Left lung (tissue), 10 donors: ENCODE measurements around the gene ABRACL. TPM values are rescaled to one million over a fixed set of nuclear protein-coding genes. Genes with fewer than 3 reads are reported as not detected.
A peak's percentile ranks its signal among the peaks of the same experiment; 100 is the strongest.

ENCODE experiments used
- ATAC-seq: fragments of 200-7000 bp; cut with Tn5 transposase; one replicate; pipeline ENCODE4 v1.9.1; 2020; ENCODE audit warnings: moderate library complexity
- DNase-seq, 4 donors: peaks; one replicate each; pipeline ENCODE4 v3.0.0-alpha.2; 2013 to 2020
- H3K27ac ChIP-seq, 2 donors: fragments of 200-600 bp; sonication (generic) in 1 of 2; one replicate each; pipeline versions ENCODE4 v1.5.0 to v1.8.0; 2020 to 2021
- H3K27me3 ChIP-seq, 2 donors: fragments of 200-600 bp; sonication (generic) in 1 of 2; one replicate each; pipeline versions ENCODE4 v1.5.0 to v1.8.0; 2020 to 2021
- H3K36me3 ChIP-seq, 2 donors: fragments of 200-600 bp; sonication (generic) in 1 of 2; one replicate each; pipeline versions ENCODE4 v1.5.0 to v1.8.0; 2020 to 2021
- H3K4me1 ChIP-seq, 2 donors: fragments of 200-600 bp; one replicate each; pipeline ENCODE4 v1.8.0; 2021
- H3K4me3 ChIP-seq, 2 donors: fragments of 200-600 bp; sonication (generic) in 1 of 2; one replicate each; pipeline versions ENCODE4 v1.5.0 to v1.8.0; 2020 to 2021; ENCODE audit warnings: mild to moderate bottlenecking in 1 of 2
- H3K9me3 ChIP-seq, 2 donors: fragments of 200-600 bp; sonication (generic) in 1 of 2; one replicate each; pipeline versions ENCODE4 v1.5.0 to v1.8.0; 2020 to 2021
- intact Hi-C, 2 donors: fragments of 100-400 bp; cut with DNase I; formaldehyde crosslinking; loops; one replicate each; pipeline versions ENCODE4 v1.11.2 to v1.14.2; 2022
- polyA plus RNA-seq, 6 donors: library from polyadenylated mRNA; unstranded; fragments of 120-200 nt; gene quantifications; one replicate each; pipeline ENCODE4 v1.2.1, GENCODE V29; 2013; ENCODE audit not compliant: insufficient read length in 6 of 6
- total RNA-seq, 2 donors: library from RNA; stranded (reverse); fragmentation: NEBNext Ultra II Directional; extraction: Animal tissue kit (Norgen Biotek cat#: 25700); gene quantifications; one replicate each; pipeline ENCODE4 v1.2.1, GENCODE V29; 2021
- TF ChIP-seq, protein P1 (sequence below), 2 donors: fragments of 200-600 bp; sonication (generic) in 1 of 2; IDR thresholded peaks; one replicate each; pipeline versions ENCODE4 v1.5.0 to v1.8.0; 2021; ENCODE audit warnings: antibody characterized with exemption in 2 of 2
- donor health status: DM: no; HTN: yes; CAD: no.
- donor health status: DM: no; HTN: no; CAD: no.

Gene ABRACL
- total and polyA plus RNA-seq, 8 donors = 26.0 to 40.2 (median 30.2) TPM

GRCh38 chr6:138999949-139000725, 28.4 kb upstream of the ABRACL start:
- TF ChIP-seq, protein P1, sequence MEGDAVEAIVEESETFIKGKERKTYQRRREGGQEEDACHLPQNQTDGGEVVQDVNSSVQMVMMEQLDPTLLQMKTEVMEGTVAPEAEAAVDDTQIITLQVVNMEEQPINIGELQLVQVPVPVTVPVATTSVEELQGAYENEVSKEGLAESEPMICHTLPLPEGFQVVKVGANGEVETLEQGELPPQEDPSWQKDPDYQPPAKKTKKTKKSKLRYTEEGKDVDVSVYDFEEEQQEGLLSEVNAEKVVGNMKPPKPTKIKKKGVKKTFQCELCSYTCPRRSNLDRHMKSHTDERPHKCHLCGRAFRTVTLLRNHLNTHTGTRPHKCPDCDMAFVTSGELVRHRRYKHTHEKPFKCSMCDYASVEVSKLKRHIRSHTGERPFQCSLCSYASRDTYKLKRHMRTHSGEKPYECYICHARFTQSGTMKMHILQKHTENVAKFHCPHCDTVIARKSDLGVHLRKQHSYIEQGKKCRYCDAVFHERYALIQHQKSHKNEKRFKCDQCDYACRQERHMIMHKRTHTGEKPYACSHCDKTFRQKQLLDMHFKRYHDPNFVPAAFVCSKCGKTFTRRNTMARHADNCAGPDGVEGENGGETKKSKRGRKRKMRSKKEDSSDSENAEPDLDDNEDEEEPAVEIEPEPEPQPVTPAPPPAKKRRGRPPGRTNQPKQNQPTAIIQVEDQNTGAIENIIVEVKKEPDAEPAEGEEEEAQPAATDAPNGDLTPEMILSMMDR (IDR thresholded peaks at IDR 0.05) = no peak
- intact Hi-C loops = no loop called here
- no peaks in the 10 kb centered on the region for H3K27me3 ChIP-seq
- no peak overlapping the region for H3K4me3 ChIP-seq
- no peaks in the 10 kb centered on the region for H3K9me3 ChIP-seq
- no peaks in the 10 kb centered on the region for H3K36me3 ChIP-seq
- no peak overlapping the region for H3K27ac ChIP-seq
- DNase-seq (no peak), ATAC-seq (peak; percentile 58)
- H3K4me1 ChIP-seq = no peaks in the 10 kb centered on the region

DNA sequence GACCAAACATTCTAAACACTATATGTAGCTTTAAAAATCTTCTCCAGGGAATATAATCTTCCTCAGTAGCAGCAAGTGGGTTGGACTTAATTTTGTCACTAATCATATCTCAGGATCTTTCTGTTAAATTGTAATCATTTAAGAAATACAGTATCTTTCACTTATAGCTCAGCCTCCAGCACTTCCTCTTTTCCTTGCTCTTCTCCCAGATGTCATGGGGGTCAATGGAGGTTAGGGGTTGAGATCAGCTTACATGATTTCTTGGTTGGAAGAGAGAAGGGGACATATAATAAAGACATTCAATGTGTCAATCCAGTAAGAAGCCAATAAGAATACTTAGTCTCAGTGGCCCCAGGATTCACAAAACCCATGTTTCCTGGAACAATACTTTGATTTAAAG, 24.8 kb upstream of the ABRACL start:
- H3K36me3 ChIP-seq = no peaks in the 10 kb centered on the region
- H3K27me3 ChIP-seq = no peaks in the 10 kb centered on the region
- no peak for ATAC-seq
- intact Hi-C loops = no loop called here
- H3K4me1 ChIP-seq = no peaks in the 10 kb centered on the region
- no peak for DNase-seq
- no peak overlapping the region for H3K4me3 ChIP-seq
- no peaks in the 10 kb centered on the region for H3K9me3 ChIP-seq
- no peak overlapping the region for H3K27ac ChIP-seq
- TF ChIP-seq, protein P1 (IDR thresholded peaks at IDR 0.05) = no peak

GRCh38 chr6:139006477-139006876, 22.1 kb upstream of the ABRACL start:
- no peaks in the 10 kb centered on the region for H3K4me1 ChIP-seq
- no peaks in the 10 kb centered on the region for H3K9me3 ChIP-seq
- no peaks in the 10 kb centered on the region for H3K36me3 ChIP-seq
- intact Hi-C loops = no loop called here
- no peak for DNase-seq
- no peak overlapping the region for H3K4me3 ChIP-seq
- no peaks in the 10 kb centered on the region for H3K27me3 ChIP-seq
- TF ChIP-seq, protein P1 (IDR thresholded peaks at IDR 0.05) = no peak
- no peak for ATAC-seq
- no peak overlapping the region for H3K27ac ChIP-seq

- ATAC-seq = no peak
Observed at GRCh38 chr6:139007428-139007827, 21.1 kb upstream of the ABRACL start.

GRCh38 chr6:139008117-139008516, 20.4 kb upstream of the ABRACL start:
- Histone ChIP-seq H3K27me3 (no peaks in the 10 kb centered on the region), H3K36me3 (no peaks in the 10 kb centered on the region), H3K27ac (no peak overlapping the region), H3K9me3 (no peaks in the 10 kb centered on the region), H3K4me3 (no peak overlapping the region), H3K4me1 (no peaks in the 10 kb centered on the region)
- intact Hi-C loops = no loop called here
- ATAC-seq (no peak), DNase-seq (no peak)
- TF ChIP-seq, protein P1 (IDR thresholded peaks at IDR 0.05) = no peak

More at GRCh38 chr6:139007428-139007827, 21.1 kb upstream of the ABRACL start:
- no peak overlapping the region for H3K4me3 ChIP-seq
- H3K4me1 ChIP-seq = no peaks in the 10 kb centered on the region
- DNase-seq = no peak
- H3K36me3 ChIP-seq = no peaks in the 10 kb centered on the region
- H3K27ac ChIP-seq = no peak overlapping the region
- no peaks in the 10 kb centered on the region for H3K9me3 ChIP-seq
- intact Hi-C loops = no loop called here
- TF ChIP-seq, protein P1 (IDR thresholded peaks at IDR 0.05) = no peak
- no peaks in the 10 kb centered on the region for H3K27me3 ChIP-seq
